ENCODE results near the gene FAIM2.

Gene FAIM2

DNA sequence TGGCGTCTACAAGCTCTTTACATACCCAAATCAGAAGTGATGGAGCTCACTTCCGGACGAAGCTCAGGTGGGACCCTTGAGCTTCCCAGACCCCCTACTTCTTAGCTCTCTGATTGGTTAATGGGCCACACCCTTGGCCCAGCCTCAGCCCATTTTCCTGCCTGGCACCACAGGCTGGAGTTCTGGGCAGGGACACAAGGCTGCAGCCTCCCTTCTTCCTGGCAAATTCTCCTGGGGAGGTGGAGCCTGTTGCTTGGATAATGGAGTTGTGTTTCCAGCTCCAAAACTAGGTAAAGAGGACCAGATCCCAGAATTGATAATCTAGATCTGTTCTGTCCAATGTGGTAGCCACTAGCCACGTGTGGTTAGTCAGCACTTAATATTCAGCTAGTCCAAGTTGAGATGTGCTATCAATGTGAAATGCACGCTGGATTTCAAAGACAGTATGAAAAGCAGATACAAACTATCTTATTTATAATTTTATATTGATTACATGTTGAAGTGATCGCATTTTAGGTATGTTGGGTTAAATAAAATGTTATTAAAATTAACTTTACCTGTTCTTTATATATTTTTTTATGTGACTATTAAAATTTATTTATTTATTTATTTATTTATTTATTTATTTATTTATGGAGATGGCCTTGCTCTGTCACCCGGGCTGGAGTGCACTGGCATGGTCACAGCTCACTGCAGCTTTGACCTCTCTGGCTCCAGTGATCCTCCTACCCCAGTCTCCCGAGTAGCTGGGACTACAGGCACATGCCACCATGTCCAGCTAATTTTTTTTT is 12.6 kb upstream of the FAIM2 start:
- DNase-seq = no peak

DNA sequence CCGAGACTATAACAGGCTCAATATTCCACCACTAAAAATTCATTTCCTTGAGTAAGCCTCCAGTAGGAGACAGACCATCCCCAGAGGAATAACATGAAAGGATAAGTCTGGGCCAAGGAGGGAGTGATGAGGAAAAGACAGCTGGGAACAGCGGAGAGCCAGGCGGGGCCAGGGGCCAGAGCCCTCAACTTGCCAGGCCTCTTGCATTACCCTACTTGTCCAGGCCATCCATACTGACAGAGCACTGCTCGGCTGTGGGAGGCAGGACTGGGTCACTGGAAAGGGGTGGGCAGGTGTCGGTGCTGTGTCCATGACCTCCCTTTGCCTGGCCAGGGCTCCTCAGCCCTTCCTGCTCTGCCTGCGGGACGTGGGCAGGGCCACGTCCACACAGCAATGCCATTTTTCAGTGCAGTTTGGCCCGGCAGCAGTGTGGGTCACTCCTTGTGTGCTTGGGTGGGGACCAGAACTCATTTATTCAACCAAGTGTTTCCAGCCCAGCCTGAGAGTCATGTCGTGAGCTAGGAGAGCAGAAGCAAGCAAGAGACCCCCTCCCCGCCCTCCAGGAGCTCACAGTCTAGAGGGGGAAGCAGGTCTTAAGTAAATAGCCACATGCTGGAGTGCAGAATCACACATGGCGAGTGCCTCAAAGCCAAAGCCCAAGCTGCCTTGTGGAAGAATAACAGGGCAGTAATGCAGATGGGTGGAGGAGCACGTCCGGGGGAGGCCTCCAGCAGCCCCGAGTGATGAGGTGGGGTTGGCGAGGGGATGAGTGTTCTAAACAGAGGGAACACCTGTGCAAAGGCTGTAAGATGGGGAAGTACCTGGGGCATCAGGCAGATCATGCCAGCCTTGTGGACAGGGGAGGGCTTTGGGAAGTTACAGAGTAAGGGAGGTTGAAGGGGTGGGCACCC is 8.9 kb upstream of the FAIM2 start:
- no peak for DNase-seq

DNA sequence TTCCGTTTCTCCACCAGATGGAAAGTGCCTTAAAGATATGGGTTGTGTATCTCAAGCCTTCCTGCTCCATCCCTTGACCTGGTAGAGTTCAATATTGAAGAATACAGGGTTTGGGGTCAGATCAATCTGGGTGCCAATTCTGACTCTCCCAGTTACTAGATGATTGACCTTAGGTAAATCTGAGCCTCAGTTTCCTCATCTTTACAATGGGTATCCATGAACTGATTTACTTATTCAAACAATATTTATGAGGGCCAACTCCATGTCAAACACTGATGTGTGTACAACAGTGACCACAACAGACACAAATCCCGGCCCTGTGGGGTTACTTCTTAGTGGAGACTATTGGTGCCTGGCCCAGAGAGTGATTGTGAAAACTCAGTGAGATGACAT is 7.5 kb upstream of the FAIM2 start:
- DNase-seq = no peak

DNA sequence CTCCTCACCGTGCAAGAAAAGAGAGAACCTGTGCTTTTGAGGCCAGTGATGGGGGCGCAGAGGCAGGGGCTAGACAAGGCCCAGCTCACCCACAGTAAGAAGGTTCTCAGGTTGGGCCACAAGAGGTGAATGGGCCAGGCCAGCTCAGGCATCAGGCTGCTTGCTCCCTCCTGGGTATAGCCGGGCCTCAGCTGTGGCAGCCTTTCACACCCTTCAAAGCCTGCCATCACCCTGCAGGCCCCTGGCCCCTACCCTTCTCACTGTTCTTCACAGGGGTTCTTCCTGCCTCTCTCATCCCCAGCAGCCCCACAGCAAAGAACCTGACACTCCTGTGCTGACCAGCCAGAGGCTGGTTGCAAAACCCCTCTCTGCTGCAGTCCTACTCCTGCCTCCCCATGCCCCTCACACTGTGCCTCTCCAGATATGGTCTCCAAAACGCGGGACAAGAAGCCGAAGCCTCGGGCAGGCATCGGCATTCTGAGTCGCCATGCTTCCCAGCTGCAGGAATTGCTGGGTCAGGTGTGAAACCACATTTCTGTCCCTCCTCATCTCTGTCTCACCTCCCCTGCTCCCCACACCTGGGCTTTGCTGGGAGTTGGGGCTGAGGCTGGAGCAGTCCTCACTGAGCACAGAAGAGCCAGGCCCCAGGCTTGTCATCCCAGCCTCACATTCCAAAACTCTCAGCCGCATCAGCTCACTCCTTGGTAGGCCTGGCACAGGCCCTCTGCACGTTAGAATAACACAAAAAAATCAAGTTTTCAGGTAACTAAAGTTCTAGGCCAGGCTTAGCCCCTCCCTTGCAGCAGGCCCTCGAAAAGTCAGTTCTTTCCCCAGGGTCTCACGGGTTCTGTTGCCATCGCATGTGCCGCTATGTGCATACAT is 6.9 kb upstream of the FAIM2 start:
- no peak for DNase-seq

DNA sequence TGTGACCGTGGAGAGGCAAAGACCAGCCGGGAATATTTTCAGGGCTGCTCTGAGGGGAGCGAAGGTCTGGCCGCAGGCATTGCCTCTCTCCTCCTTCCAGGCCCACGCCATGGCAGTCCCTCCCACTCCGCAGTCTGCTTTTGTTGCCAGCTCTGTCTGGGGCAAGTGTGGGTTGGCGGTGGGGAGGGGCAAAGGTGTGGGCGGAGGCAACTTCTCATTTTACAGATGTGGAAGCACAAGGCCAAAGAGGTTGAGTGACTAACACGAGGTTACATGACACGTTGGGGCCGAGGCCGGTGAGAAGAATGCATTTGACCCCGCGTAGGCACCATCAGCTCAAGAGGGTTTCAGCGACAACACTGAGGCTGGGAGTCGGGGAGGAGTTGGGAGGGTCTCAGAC is 6.1 kb upstream of the FAIM2 start:
- DNase-seq = no peak

DNA sequence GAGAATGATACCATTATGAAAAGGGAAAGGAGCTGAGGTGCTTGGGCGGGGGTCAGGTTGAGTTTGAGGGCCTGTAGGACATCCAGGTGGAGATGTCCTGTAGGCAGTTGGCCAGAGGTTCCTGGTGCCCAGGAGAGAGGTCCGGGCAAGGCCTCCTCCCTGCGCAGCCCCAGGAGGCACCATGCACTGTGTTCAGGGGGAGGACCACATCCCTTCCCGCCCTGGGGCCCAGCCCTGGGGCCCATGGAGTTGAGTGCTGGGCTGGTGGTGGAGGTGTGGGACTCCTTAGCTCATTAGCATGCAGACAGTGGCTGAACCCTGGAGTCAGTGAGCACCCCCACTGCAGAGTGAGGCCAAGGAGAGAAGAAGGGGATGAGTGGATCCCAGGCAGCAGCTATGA is 5.7 kb upstream of the FAIM2 start:
- no peak for DNase-seq

DNA sequence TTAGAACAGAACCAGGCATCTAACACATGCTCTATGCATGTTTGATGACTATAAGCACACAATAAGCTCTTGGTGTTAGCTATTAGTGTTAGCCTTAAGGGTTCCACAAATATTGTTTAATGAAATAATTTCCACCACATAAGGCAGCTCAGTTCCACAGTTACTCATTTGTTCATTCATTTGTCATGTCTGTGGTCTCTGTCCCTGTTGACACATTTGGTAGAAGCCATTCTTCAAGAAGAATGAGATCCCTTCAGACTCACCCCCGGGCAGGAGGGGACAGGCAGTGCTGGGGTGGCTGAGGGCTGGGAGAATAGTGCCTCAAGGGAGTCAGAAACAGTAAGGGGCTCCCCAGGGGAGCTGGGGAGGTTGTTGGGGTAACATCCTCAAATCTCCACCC is 3.7 kb upstream of the FAIM2 start:
- DNase-seq = no peak

DNA sequence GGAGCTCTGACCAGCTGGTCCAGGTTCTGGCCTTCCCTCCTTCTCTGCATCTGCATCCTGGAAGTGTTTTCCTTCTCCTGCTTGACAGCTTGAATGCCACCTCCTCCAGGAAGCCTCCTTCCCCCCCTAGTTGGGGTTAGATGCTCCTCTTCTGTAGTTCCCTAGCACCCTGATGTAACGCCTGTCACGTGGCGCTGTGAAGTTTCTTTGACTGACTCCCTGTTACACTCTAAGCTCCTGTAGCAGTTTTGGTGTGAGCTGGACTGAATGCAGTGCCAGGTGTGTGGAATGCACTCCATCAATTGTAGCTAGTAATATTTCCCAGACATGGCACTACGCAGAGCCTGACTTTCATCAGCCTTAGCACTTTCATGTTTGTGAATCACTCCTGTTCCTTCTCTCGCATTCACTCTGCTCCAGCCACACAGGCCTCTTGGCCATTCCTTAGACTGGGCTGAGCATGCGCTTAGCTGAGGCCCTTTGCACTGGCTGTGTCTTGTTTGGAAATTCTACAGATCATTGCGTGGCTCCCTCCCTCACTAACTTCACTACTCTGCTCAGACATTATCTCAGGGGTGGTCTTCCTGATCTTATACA is 2.1 kb upstream of the FAIM2 start:
- DNase-seq = no peak

DNA sequence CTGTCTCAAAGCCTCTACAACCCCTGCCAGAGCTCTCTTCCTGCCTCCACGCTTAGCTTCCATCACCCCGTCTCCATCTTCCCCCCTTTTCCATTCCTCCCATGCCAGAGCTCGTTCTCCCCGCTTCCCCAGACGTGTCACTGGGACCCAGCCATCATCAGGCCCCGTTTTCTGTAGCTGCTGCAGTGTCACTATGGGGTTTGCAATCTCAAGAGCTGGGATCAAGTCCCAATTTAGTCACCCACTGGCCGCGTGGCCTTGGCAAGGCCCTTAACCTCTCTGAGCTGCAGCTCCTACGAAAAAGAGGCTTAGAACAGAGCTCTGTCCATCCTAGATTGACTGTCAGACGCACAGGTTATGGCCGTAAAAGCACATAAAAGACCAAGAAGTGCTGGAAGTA is 901 bp upstream of the FAIM2 start:
- no peak for DNase-seq

DNA sequence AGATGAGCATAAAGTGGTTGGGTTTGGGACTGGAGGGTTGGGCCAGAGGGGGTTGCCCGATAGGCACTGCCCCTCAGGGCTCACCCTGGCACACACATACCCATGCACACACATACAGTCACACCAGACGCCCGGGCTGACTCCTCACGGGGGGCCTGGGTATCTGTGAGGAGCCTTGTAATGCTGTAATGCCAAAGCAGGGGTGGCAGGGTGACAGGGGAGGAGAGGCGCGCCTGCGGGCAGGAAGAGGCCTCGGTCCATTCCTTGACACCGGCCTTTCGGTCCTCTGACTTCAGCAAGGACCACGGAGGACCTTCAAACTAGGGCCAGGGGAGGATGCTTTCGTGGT is 375 bp downstream of the FAIM2 start:
- no peak for DNase-seq

DNA sequence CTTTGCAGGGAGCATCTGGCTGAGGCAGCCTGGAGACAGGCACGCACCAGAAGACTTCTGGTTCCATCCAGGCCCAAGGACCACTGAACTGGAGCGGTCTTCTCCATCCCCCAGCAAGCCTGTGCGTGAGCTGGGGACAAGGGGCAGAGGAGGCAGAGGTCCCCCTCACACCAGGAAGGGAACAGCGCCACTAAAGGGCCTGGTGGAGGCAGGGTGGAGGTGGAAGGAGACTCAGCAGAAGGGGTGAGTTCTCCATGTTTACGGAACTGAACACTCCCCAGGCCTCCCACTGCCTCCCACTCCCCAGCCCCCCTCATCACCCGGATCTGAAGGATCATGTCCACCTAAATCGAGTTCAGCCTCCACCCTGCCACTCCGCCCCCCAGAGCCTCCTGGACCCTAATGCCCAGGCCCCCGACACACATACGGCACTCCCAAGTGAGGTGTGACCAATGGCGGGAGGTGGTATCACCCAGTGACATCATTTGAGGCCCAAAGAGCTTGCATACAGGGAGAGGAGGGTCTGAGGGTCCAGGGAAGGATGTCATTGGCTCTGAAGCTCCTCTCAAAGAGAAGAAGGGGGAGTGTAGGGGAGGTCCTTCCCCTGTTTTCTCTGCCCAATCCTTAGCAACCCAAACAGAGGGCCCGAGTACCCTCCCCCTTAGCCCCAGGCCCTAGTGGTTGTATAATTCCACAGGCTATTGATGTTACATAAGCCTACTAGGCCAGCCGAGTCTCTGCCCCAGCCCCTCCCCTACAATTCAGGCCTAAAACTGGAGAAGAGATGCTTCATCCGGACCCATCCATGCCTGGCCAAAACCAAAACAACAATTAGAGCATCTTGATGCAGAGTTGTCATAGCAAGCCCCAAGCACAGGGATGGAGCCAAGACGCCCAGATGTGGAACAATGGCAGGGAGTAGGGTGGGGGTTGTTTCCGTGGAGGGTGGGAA is 1.0 kb downstream of the FAIM2 start:
- no peak for DNase-seq

DNA sequence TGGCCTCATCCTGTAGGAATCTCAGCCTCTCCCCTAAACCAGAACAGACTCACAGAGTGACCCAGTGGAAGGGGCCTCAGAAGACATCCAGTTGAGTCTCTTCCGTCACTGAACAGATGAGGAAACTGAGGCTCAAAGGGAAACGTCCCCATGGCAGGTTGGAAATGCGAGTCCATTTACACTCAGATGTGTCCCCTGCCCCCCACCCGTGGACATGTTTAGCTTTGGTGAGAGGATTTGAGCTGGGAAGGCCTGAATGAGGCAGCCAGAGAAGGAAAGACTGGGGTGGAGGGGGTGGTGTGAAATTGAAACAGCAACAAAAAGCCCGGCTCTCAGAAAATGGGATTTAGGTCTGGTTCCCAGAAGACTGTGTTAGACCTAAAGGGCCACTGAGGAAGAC is 1.7 kb downstream of the FAIM2 start:
- no peak for DNase-seq

DNA sequence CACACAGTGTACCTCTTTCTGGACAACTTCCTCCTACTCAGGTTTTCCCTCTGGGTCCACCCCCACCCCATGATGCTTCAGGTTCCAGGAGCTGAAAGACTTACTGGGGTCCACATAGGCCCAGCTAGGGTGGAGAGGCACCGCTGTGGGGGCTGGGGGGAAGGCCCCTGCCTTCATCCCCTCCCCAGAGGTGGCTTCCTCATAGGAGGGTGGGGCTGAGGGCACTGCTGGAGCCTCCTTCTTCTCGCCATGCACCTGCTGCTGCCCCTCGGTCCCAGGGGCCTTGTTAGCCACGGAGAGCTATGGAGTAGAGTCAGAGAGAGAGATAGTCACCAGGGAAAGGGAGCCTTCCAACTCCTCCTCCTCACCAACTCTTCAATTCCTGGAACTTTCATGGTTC is 2.7 kb downstream of the FAIM2 start:
- no peak for DNase-seq

DNA sequence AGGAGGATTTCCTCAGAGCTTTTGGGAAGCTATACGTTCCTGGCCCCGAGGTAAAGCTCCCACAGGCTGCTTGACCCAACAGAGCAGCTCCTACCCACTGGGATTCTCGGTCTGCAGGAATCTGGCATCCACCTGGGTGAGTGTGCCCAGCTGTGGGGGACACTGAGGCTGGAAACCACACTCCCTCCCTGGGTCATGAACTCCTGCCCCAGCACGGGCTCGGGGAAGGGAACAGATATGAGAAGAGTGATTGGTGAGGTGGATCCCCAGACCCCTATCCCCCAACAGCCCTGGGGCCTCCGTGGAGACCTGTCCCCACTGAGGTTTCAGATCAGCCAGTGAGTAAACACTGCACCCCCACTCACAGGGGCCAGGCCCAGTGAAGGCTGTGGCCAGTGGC is 3.3 kb downstream of the FAIM2 start:
- DNase-seq = no peak

DNA sequence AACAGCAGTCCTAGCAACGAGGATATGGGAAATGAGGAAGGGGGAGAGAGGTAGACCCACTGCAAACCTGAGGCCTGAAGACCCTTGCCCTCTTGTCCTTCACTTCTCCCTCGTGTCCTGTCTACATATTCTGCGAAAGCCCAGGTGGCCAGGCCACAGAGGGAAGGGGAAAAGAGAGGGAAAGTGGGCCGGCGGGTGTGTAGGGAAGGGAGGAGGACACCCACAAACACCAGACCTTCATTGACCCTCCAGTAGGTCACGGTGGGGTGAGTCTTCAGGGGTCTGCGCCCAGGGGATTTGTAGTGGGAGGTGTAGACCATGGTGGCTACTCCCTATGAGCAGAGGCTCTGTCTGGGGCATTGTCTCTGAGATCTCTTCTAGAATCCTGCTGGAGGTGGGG is 3.8 kb downstream of the FAIM2 start:
- no peak for DNase-seq

DNA sequence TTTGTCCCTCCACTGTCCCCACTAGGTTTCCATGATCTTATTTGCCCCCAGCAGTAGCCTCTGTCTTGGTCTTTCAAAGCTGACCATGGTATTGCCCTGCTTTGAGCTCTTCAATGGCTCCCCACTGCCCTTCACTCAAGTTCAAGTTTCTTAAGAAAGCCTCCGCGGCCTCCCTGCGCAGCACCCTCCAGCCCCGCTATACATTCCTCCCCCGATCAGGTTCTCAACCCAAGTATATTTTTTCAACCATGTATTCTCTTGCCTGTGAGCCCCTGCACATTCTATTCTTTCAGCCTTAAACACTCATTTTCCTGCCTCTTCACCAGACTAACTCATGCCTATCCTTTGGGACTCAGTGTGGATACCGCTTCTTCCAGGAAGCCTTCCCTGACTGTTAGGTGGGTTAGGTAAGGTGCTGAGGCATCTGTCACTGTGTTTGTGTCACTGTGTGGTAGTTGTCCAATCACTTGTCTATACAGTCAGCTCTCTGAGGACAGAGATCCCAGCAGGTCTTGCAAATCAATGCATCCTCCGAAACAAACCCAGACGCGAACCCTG is 4.3 kb downstream of the FAIM2 start:
- DNase-seq = no peak

DNA sequence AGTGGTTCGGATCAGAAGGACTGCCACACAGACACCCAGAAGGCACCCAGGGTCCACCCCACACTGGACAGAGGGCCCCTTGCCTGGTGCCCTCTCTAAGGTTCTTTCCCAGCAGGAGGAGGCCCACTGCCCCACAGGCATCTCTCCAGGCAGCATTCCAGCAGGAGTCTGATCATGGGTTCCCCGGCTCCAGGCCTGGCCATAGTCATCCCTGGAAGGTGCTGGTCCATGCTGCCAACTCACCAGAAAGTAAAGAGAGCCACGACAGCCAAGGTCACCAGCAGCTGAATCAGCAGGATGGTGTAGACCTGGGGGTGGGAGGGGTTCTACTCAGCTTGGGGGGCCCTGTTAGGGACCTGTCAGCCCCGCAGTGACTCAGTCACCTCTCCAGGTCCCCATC is 6.4 kb downstream of the FAIM2 start:
- DNase-seq = no peak

DNA sequence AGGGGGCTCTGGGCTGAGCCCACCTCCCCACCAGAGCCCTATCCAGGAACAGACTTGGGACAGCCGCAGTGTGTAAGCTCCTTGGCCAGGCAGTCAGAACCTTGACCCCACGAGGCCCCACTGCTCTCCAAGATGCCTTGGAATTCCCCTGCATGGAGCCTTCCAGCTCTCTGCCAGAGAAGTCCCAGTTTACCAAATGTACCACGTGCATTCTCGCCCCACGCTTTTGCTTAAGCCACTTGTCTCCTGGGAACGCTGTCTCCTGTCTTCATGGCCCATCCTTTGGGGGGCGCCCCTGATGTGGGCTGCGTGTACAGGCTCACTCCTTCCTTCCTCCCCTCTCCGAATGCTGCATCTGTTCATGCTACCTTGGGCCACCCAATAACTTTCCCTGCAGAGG is 7.9 kb downstream of the FAIM2 start:
- no peak for DNase-seq

DNA sequence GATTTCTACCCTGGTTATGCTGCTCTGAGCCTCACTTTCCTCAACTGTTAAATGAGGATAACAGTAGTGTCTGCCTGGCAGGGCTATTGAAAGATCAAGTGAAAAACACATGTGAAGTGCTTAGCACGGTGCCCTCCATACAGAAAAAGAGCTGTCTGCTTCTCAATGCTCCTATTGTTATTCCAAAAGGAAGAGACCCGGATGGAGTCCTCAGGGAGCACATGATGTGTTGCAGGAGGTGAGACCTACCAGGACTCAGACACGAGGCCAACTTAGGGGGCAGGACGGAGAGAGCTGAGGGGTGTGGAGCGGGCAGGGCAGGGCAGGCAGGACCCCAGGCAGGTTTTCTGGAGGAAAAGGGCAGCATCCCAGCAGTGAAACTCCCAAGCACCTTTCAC is 8.9 kb downstream of the FAIM2 start:
- DNase-seq = no peak

DNA sequence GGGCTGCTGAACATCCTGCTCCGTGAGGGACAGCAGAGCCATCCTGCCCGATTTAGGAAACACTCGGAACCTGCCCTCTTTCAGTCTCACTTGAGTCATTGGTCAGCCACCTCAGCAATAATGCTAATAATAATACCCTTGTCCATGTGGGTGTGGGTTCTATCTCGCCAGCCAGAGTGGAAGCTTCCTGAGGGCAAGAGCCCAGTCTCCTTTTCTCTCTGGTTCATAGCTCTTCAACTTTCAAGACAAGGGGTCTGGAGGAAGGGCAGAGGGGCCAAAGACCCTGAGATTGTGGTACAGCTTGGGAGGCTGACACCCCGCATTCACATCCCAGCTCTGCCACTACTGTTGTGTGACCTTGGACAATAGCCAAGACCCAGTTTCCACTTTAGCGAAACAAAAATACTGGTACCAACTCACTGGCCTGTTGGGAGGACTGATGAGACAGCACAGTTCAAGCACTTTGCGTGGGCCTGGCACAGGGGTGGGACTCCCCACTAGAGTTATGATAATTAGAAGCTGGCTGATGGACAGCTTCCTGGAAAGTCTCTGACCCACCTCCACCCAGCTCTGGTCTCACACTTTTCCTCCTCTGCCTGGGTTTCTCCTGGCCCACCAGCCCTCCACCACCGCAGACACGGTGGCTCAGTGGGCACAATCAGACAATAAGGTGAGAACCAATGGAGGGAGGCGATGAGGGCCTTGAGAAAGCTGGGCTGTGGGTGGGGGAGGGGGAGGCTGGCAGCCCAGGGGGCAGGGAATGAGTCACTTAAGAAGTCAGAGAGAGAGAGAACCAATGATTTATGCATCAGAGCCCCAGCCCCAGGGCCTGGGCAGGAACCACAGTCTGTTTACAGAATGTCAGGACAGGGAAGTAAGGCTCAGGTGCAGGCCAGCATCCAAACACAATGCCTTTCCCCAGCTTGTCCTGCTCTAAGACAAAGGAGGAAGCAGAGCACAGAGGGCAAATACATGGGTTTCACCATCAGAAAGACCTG is 9.6 kb downstream of the FAIM2 start:
- DNase-seq = no peak

Data from stimulated activated CD4-positive, alpha-beta T cell treated with anti-CD3 and anti-CD28 coated beads, Interleukin-1b, Interleukin-23, amount 100 ng/mL, for 48 hours (primary cell).